Fibroblast of lung (primary cell): ENCODE measurements around the gene NBPF3. TPM values are rescaled to one million over a fixed set of nuclear protein-coding genes. Genes with fewer than 3 reads are reported as not detected.

Source experiments
- DNase-seq, 2 donors: peaks; one replicate each; pipeline versions ENCODE4 v3.0.0 to v3.0.0-alpha.2; 2010; ENCODE audit warnings: low read depth in 2 of 2
- H2AFZ ChIP-seq: 2 replicates; pipeline ENCODE4 v1.5.1; 2012; ENCODE audit warnings: low read length, control low read depth, inconsistent platforms
- H3K27ac ChIP-seq: 2 replicates; pipeline ENCODE4 v1.5.1; 2011; ENCODE audit warnings: low read length, control low read depth; ENCODE audit not compliant: insufficient read depth
- H3K27me3 ChIP-seq: 2 replicates; pipeline ENCODE4 v1.5.1; 2011; ENCODE audit warnings: mild to moderate bottlenecking, low read length; ENCODE audit not compliant: control insufficient read depth, insufficient read depth
- H3K36me3 ChIP-seq: 2 replicates; pipeline ENCODE4 v1.5.1; 2011; ENCODE audit warnings: low read length; ENCODE audit not compliant: control insufficient read depth, insufficient read depth
- H3K4me1 ChIP-seq: 2 replicates; pipeline ENCODE4 v1.5.1; 2011; ENCODE audit warnings: low read length; ENCODE audit not compliant: control insufficient read depth, insufficient read depth; ENCODE audit errors: extremely low read depth
- H3K4me2 ChIP-seq: 2 replicates; pipeline ENCODE4 v1.5.1; 2011; ENCODE audit warnings: low read length, control low read depth; ENCODE audit not compliant: insufficient read depth; ENCODE audit errors: extremely low read depth
- H3K4me3 ChIP-seq, 4 experiments: fragments of 200-600 bp in 1 of 4; sonication (generic) in 1 of 4; replicated peaks in 1 of 4; 2 replicates each; pipeline ENCODE4 v1.5.1; 2011 to 2016; ENCODE audit warnings: low read length in 4 of 4, low read depth in 3 of 4, mild to moderate bottlenecking in 3 of 4, control low read depth in 2 of 4, inconsistent platforms in 1 of 4, mixed read lengths in 1 of 4; ENCODE audit not compliant: insufficient read depth in 1 of 4; ENCODE audit errors: control extremely low read depth in 1 of 4
- H3K79me2 ChIP-seq: 2 replicates; pipeline ENCODE4 v1.5.1; 2012; ENCODE audit warnings: mild to moderate bottlenecking, low read length, inconsistent platforms; ENCODE audit not compliant: control insufficient read depth, insufficient read depth
- H3K9ac ChIP-seq: 2 replicates; pipeline ENCODE4 v1.5.1; 2011; ENCODE audit warnings: mild to moderate bottlenecking, low read length, control low read depth; ENCODE audit not compliant: insufficient read depth
- H3K9me3 ChIP-seq: 2 replicates; pipeline ENCODE4 v1.5.1; 2012; ENCODE audit warnings: low read depth, low read length; ENCODE audit not compliant: control insufficient read depth, insufficient read depth
- H4K20me1 ChIP-seq: 2 replicates; pipeline ENCODE4 v1.5.1; 2011; ENCODE audit warnings: low read length; ENCODE audit not compliant: control insufficient read depth, insufficient read depth; ENCODE audit errors: extremely low read depth
- EZH2 ChIP-seq: IDR thresholded peaks from 2 replicates; pipeline ENCODE4 v1.5.1; 2012; ENCODE audit warnings: low read length, control low read depth, mild to moderate bottlenecking; ENCODE audit errors: missing control alignments
- polyA plus RNA-seq, 2 donors: library from polyadenylated mRNA; depleted of rRNA in 1 of 2; stranded (reverse) in 1 of 2; unstranded in 1 of 2; fragments of >200 nt; gene quantifications; 2 replicates each; pipeline ENCODE4 v1.2.1, GENCODE V29; 2011 to 2012; ENCODE audit warnings: missing spikeins in 1 of 2
- total RNA-seq: library from RNA; depleted of rRNA; stranded (reverse); fragments of >200 nt; gene quantifications from 2 replicates; pipeline ENCODE4 v1.2.1, GENCODE V29; 2014
- TF ChIP-seq, protein P1 (sequence below), 2 donors: IDR thresholded peaks in 1 of 2; conservative IDR thresholded peaks in 1 of 2; 1 replicate in 1 of 2; 2 replicates in 1 of 2; pipeline ENCODE4 v1.5.1; 2011 to 2012; ENCODE audit warnings: low read length in 2 of 2, control low read depth in 1 of 2, inconsistent platforms in 1 of 2, low read depth in 1 of 2, mild to moderate bottlenecking in 1 of 2

NBPF3 gene
- total and polyA plus RNA-seq, 2 donors (not counting 1 experiment from before 2014, with no cell fraction given): 20.4 to 35.0 TPM

DNA sequence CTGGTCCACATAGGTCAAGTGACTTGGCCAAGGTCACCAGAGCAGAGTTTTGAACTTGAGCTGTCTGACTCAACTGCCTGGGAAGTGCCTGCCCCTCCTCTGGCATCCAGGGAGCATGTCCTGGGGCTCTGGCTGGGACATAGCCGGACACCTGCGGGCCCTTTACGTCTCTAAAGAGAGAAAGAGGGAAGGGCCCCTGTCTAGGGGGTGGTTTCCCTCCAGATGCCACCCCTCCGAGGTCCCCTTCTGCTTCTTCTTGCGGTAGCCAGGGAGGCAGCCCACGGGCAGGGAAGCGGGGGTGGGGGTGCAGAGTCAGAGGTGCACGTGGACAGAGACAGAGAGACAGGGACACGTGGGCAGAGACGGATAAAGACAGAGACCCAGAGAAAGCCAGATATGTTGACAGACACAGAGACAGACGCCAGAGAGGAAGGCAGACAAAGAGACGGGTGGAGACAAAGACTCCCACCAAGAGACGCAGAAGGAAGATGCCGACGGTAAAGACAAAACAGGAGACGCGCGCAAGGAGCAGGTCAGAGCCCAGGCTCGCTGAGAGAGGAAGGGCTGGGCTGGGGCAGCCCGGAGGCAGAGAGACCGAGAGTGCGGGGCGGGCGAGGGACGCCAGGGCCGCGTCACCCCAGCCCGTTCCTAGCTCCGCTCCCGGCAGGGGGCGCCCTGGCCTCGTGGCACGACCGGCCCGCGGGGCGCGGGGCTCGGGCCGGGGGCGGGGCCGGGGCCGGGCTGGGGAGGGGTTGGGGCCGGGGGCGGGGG, 68.8 kb downstream of the NBPF3 start:
- Histone ChIP-seq H3K9me3 (no peaks in the 10 kb centered on the region), H3K36me3 (no peaks in the 10 kb centered on the region), H3K4me3 (peak overlapping the region in 2 of 4 experiments; percentile 7 to 37), H3K27ac (no peak overlapping the region), H3K4me2 (peak overlapping the region; percentile 54), H2AFZ (peak overlapping the region; percentile 54), H3K4me1 (peaks cover 6% of the 10 kb centered on the region), H4K20me1 (no peaks in the 10 kb centered on the region), H3K79me2 (no peaks in the 10 kb centered on the region), H3K9ac (peak overlapping the region; percentile 20), H3K27me3 (peaks cover 33% of the 10 kb centered on the region)
- TF ChIP-seq EZH2: peak; percentile 35
- TF ChIP-seq, protein P1, sequence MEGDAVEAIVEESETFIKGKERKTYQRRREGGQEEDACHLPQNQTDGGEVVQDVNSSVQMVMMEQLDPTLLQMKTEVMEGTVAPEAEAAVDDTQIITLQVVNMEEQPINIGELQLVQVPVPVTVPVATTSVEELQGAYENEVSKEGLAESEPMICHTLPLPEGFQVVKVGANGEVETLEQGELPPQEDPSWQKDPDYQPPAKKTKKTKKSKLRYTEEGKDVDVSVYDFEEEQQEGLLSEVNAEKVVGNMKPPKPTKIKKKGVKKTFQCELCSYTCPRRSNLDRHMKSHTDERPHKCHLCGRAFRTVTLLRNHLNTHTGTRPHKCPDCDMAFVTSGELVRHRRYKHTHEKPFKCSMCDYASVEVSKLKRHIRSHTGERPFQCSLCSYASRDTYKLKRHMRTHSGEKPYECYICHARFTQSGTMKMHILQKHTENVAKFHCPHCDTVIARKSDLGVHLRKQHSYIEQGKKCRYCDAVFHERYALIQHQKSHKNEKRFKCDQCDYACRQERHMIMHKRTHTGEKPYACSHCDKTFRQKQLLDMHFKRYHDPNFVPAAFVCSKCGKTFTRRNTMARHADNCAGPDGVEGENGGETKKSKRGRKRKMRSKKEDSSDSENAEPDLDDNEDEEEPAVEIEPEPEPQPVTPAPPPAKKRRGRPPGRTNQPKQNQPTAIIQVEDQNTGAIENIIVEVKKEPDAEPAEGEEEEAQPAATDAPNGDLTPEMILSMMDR (conservative IDR thresholded peaks at IDR 0.05 in 1 of 2, IDR thresholded peaks at IDR 0.05 in 1 of 2; ENCODE audit: low read depth in 1 of 2, low read length in 2 of 2): peak; percentile 38 to 41
- DNase-seq: peak; percentile 27 to 43

DNA sequence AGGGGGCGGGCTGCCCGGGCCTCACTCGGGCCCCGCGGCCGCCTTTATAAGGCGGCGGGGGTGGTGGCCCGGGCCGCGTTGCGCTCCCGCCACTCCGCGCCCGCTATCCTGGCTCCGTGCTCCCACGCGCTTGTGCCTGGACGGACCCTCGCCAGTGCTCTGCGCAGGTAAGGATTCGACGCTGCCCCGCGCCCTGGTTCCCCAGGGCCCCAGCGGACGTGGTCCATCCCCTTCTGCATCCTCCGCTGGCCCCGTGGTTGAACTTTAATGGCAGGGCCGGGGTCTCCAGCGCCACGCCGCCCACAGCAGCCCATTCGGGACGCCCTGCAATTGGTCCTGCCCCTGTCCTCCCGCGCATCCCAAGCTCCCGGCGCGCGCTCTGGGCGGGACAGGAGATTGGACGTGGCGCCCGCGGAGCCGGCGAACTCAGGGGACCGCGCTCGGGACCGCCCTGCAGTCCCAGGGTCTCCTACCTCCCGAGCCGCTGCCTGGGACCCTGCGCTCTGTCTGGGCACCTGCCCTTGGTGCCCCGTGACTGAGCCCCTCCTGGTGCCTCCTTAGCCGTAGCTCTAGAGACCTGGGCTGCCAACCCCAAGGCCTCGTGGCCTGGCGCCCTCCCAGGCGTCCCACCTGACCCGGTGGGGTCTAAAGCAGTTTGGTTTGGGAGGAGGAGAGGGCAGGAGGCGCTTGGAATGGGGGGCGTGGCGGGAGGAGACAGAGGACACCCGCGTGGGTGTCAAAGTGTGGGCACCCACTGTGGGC, 69.6 kb downstream of the NBPF3 start, which contains the start of gene ALPL:
TSS of gene ALPL (plus strand) at position 73 of the 762 bp plus-strand sequence. CDS start 44,659 bp downstream, outside the sequence.
- Histone ChIP-seq H3K36me3 (no peaks in the 10 kb centered on the region), H3K4me3 (peak within 1 kb of the TSS in 2 of 4 experiments; percentile 24 to 49), H3K27me3 (peaks cover 41% of the 10 kb centered on the region), H3K9ac (peak within 1 kb of the TSS; percentile 20), H4K20me1 (no peaks in the 10 kb centered on the region), H3K4me2 (peak within 1 kb of the TSS; percentile 54), H3K79me2 (no peaks in the 10 kb centered on the region), H3K27ac (no peak within 1 kb of the TSS), H3K4me1 (peaks cover 6% of the 10 kb centered on the region), H2AFZ (peak within 1 kb of the TSS; percentile 54), H3K9me3 (no peaks in the 10 kb centered on the region)
- peak; percentile 89 for TF ChIP-seq EZH2
- TF ChIP-seq, protein P1 (conservative IDR thresholded peaks at IDR 0.05 in 1 of 2, IDR thresholded peaks at IDR 0.05 in 1 of 2; ENCODE audit: low read depth in 1 of 2, low read length in 2 of 2): no peak
- no peak for DNase-seq

DNA sequence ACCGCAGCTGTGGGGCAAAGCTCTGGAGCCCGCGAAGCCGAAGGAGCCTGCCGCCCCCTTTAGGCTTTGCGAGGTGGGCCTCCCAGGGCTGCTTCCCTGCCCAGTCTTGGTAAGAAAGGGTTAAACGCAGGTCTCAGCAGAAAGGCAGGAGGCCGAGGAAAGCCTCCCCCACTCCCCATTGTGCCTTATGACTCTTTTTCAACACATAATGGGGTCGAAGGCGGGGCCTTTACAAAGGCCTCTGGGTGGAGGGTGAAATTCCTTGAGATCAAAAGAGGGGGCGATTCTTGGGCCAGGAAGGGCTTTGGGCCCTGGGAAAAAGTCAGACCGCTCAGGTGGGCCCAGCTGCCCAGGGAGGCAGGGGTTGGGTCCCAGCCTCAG, 70.2 kb downstream of the NBPF3 start:
- H2AFZ ChIP-seq: no peak overlapping the region
- no peaks in the 10 kb centered on the region for H4K20me1 ChIP-seq
- H3K9ac ChIP-seq: no peak overlapping the region
- TF ChIP-seq, protein P1 (conservative IDR thresholded peaks at IDR 0.05 in 1 of 2, IDR thresholded peaks at IDR 0.05 in 1 of 2; ENCODE audit: low read depth in 1 of 2, low read length in 2 of 2): no peak
- no peak for TF ChIP-seq EZH2
- no peak overlapping the region for H3K4me3 ChIP-seq
- no peaks in the 10 kb centered on the region for H3K9me3 ChIP-seq
- peaks cover 44% of the 10 kb centered on the region for H3K27me3 ChIP-seq
- no peaks in the 10 kb centered on the region for H3K36me3 ChIP-seq
- no peak for DNase-seq
- H3K4me2 ChIP-seq: no peak overlapping the region
- peaks cover 6% of the 10 kb centered on the region for H3K4me1 ChIP-seq
- H3K79me2 ChIP-seq: no peaks in the 10 kb centered on the region
- no peak overlapping the region for H3K27ac ChIP-seq
